GM12873 (cell line): ENCODE data around the gene GSN.

Source experiments
- TF ChIP-seq, protein P1 (sequence below): IDR thresholded peaks from 2 replicates; pipeline ENCODE4 v1.5.1; 2012; ENCODE audit warnings: low read depth, mild to moderate bottlenecking, moderate library complexity, low read length, control low read depth; ENCODE audit not compliant: insufficient read depth; ENCODE audit errors: missing control alignments

The GSN gene

DNA sequence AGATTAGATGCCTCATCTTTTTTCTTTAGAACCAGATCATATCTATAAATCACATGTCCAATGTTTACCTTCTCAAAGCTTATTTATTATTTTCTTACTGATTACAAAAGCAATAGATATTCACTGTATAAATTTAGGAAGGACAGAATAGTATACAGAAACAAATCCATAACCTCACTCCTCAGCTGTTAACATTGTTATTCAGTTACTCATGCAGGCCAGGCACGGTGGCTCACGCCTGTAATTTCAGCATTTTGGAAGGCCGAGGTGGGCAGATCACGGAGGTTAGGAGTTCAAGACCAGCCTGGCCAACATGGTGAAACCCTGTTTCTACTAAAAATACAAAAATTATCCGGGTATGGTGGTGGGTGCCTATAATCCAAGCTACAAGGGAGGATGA lies 86.8 kb downstream of the GSN start:
- TF ChIP-seq, protein P1, sequence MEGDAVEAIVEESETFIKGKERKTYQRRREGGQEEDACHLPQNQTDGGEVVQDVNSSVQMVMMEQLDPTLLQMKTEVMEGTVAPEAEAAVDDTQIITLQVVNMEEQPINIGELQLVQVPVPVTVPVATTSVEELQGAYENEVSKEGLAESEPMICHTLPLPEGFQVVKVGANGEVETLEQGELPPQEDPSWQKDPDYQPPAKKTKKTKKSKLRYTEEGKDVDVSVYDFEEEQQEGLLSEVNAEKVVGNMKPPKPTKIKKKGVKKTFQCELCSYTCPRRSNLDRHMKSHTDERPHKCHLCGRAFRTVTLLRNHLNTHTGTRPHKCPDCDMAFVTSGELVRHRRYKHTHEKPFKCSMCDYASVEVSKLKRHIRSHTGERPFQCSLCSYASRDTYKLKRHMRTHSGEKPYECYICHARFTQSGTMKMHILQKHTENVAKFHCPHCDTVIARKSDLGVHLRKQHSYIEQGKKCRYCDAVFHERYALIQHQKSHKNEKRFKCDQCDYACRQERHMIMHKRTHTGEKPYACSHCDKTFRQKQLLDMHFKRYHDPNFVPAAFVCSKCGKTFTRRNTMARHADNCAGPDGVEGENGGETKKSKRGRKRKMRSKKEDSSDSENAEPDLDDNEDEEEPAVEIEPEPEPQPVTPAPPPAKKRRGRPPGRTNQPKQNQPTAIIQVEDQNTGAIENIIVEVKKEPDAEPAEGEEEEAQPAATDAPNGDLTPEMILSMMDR, result no peak

DNA sequence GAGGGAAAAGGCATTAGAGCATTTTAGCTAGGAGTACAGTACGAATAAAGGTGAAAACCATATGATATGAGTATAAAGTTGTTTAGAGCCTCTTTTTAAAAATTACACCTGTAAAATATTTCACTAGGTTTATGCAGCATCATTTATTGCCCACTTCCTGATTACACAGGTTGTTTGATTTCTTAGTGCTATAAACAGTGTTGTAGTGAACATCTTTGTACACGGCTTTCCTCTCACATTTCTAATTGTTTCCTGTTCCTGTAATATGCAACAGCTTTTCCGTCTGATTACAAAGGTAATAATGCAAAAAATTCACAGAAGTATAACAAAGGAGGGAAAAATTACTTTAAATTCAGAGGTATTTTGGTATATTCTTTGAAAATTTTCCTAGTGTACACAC lies 89.0 kb downstream of the GSN start:
- TF ChIP-seq, protein P1, result no peak

DNA sequence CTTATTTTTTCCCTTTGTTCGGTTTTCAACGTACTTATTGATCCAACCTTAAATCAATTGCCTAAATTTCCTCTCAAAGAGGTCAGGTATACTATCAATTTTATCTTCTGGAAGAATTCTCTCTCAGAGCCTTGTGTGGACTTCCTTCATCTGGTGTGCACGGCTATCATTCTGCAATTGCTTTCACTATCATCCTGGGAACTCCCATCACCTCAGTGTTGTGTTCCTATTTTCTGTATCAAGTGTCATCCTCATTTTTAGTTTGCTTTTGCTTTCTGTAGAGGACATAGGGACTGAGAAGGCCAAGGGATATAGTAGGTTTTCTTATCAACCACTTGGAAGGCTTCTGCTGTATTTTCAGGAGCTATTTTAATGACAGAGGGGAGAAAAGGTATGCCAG lies 90.8 kb downstream of the GSN start:
- TF ChIP-seq, protein P1, result no peak

DNA sequence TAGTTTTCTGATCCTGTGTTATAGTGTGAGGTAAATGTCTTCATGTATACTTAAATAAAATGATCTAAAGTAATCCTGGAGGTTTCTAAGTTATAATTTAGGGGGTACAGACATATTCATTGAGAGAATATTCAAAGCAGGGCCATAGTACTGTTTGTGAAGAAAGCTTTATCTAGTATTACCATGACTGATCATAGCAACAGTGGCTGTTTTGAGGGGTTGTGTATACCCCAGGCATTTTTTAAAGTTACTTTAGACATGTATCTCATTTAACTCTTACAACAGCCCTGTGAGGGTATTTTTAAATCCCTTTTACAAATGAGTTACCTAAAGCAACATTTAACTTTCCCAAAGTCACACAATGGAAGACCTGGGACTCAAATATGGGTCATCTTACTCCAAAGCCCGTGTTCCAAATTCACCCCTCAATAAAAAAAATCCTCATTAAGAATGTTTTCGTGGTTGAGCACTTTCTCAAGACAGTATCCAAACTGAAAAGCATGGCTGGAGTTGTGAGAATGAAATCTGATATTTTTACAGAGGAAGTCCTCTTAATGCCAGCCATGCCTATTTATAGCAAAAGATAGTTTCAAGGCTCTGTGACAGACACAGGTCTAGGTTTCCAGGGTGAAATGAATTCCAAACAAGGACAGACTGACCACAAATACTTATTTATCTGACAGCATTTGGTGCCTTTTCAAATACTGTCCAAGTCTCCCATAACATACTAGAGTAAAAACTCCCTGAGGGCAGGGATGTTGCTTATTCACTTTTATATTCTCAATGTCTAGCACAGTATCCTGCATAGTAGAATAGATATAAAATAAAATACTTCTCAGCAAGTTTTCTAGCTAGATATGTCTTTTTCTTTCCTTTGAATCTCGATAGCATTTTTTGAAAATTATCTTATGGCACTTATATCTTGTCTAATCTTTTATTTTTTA lies 91.7 kb downstream of the GSN start:
- TF ChIP-seq, protein P1, result no peak

DNA sequence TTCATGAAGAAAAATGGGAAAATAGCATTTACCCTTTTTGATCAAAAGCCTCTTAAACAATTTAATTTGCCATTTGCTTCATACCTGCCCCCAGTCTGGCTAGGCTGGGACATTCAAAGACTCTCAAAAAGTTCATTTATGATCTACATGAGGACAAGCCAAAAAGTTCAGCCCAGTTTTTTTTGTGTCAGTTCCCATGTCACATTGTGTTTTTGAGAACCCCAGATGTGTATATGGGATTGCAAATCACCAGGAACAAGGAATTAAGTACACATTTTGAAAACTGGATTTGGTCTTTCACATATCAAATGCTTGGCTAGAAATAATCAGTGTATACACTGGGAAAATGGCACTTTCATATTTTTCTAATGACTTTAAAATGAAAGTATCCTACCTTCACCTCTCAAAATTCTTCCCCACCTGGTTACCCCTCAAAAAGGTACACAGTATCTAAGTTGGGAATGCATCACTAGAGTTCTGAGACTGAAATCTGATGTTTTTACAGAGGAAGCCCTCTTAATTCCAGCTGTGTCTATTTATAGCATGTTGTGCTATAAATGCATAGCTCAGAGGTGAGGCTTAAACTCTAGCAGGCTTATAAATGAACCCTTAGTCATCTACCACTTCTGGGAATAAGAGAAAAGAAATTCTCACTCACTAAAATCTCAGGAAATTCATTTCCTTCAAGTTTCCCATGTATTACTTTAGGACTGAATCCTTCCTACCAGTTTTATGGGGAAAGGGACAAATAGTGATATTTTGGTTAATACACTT lies 92.8 kb downstream of the GSN start:
- TF ChIP-seq, protein P1, result no peak

DNA sequence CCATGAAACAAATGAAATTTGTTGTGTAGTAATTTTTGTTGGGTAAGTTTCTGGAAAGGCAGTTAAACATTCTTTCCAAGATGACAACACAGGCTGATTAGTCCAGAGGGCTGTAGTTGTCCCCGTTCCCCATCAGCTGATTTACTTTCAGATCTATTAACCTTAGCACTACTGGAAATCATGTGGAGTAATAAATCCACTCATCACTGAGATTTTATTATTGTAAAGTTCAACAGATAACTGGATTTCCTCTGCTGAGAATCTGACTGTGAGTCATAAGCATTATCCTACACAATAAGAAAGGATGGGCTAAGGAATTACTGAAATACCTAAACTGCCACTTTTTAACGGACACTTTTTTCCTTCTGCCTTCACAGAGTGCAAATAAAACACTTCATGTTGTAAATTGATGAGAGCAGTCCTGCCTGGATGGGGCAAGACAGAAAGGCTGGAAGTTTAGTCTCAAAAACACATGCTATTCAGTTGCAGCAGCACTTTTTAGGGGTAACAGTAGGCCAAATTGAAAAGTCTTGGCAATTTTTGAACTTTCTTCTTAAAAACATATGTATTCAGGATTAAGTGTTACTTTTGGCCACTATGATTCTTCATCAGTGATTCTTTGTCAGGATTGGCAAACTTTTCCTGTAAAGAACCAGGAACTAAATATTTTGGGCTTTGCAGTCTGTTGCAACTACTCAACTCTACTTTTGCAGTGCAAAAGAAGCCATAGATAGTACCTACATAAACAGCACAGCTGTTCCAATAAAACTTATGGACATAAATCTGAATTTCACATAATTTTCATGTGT lies 95.1 kb downstream of the GSN start:
- TF ChIP-seq, protein P1, result no peak
